A549 treated with GW870086 at 1 μM for 4 hours (cell line): ENCODE results near the gene REC8. TPM values are rescaled to one million over a fixed set of nuclear protein-coding genes. Genes with fewer than 3 reads are reported as not detected.

ENCODE experiments used
- total RNA-seq: library from RNA; stranded (reverse); fragments of 200-300 nt; extraction: Qiagen RNA extraction; gene quantifications from 5 replicates; pipeline ENCODE4 v1.2.3, GENCODE V29; 2022; ENCODE audit warnings: low read depth

Gene REC8
- total RNA-seq, 1 experiment from 2014 or later, result 5.2 TPM

Other genes starting within 250 kb of the REC8 start
- gene DHRS4, start 218.3 kb upstream of the REC8 start, total RNA-seq, result 43.5 to 48.5 TPM (median 45.9 TPM) in 5 replicates
- 21.5 to 34.0 TPM (median 29.9 TPM) in 5 replicates for gene DHRS4L2, start 183.2 kb upstream of the REC8 start, total RNA-seq
- 0.33 to 0.75 TPM (median 0.61 TPM) in 5 replicates for gene CARMIL3, start 120.1 kb upstream of the REC8 start, total RNA-seq
- gene CPNE6, start 100.5 kb upstream of the REC8 start, total RNA-seq, result 0.06 to 0.16 TPM (median 0.15 TPM) in 3 of 5 replicates, not detected in the others
- 18.0 to 23.5 TPM (median 19.5 TPM) in 5 replicates for gene PCK2, start 77.8 kb upstream of the REC8 start, total RNA-seq
- gene DCAF11, start 57.3 kb upstream of the REC8 start, total RNA-seq, result 19.4 to 22.8 TPM (median 20.8 TPM) in 5 replicates
- 0.75 to 1.1 TPM (median 1.0 TPM) in 5 replicates for gene NRL, start 57.1 kb upstream of the REC8 start, total RNA-seq
- 0.17 TPM in 2 of 5 replicates, not detected in the others for gene FITM1, start 41.4 kb upstream of the REC8 start, total RNA-seq
- 157 to 192 TPM (median 167 TPM) in 5 replicates for gene PSME1, start 35.9 kb upstream of the REC8 start, total RNA-seq
- 47.8 to 65.7 TPM (median 59.1 TPM) in 5 replicates for gene EMC9, start 30.5 kb upstream of the REC8 start, total RNA-seq
- 161 to 196 TPM (median 170 TPM) in 5 replicates for gene PSME2, start 25.5 kb upstream of the REC8 start, total RNA-seq
- gene RNF31, start 24.6 kb upstream of the REC8 start, total RNA-seq, result 20.9 to 32.8 TPM (median 29.5 TPM) in 5 replicates
- 15.3 to 20.5 TPM (median 18.1 TPM) in 5 replicates for gene IRF9, start 10.8 kb upstream of the REC8 start, total RNA-seq
- 71.7 to 83.4 TPM (median 76.3 TPM) in 5 replicates for gene IPO4, start 16.7 kb downstream of the REC8 start, total RNA-seq
- gene TM9SF1, start 23.4 kb downstream of the REC8 start, total RNA-seq, result 63.4 to 67.1 TPM (median 65.5 TPM) in 5 replicates
- not detected in 5 replicates for gene TSSK4, start 33.6 kb downstream of the REC8 start, total RNA-seq
- gene CHMP4A, start 41.4 kb downstream of the REC8 start, total RNA-seq, result 76.1 to 96.4 TPM (median 81.8 TPM) in 5 replicates
- 28.4 to 32.8 TPM (median 30.6 TPM) in 5 replicates for gene MDP1, start 44.0 kb downstream of the REC8 start, total RNA-seq
- 438 to 493 TPM (median 454 TPM) in 5 replicates for gene NEDD8, start 60.3 kb downstream of the REC8 start, total RNA-seq
- 55.3 to 62.7 TPM (median 61.5 TPM) in 5 replicates for gene GMPR2, start 60.8 kb downstream of the REC8 start, total RNA-seq
- gene TINF2, start 70.5 kb downstream of the REC8 start, total RNA-seq, result 31.8 to 38.3 TPM (median 37.1 TPM) in 5 replicates
- 0.81 to 1.5 TPM (median 1.2 TPM) in 5 replicates for gene TGM1, start 91.1 kb downstream of the REC8 start, total RNA-seq
- gene RABGGTA, start 99.5 kb downstream of the REC8 start, total RNA-seq, result 16.1 to 17.8 TPM (median 17.2 TPM) in 5 replicates
- gene DHRS1, start 127.7 kb downstream of the REC8 start, total RNA-seq, result 8.1 to 13.1 TPM (median 10.3 TPM) in 5 replicates
- 14.8 to 17.6 TPM (median 16.2 TPM) in 5 replicates for gene NOP9, start 127.8 kb downstream of the REC8 start, total RNA-seq
- gene CIDEB, start 135.9 kb downstream of the REC8 start, total RNA-seq, result 0.17 to 0.72 TPM (median 0.19 TPM) in 5 replicates
- 2.8 to 5.1 TPM (median 4.4 TPM) in 5 replicates for gene LTB4R2, start 138.1 kb downstream of the REC8 start, total RNA-seq
- 3.9 to 6.3 TPM (median 5.2 TPM) in 5 replicates for gene LTB4R, start 139.4 kb downstream of the REC8 start, total RNA-seq
- gene ADCY4, start 163.0 kb downstream of the REC8 start, total RNA-seq, result not detected in 5 replicates
- gene RIPK3, start 167.9 kb downstream of the REC8 start, total RNA-seq, result not detected in 5 replicates
- gene NFATC4, start 196.1 kb downstream of the REC8 start, total RNA-seq, result 0.06 to 0.47 TPM (median 0.31 TPM) in 3 of 5 replicates, not detected in the others
- gene NYNRIN, start 226.9 kb downstream of the REC8 start, total RNA-seq, result 0.25 to 0.34 TPM (median 0.26 TPM) in 5 replicates